Stimulated activated effector memory CD8-positive, alpha-beta T cell treated with anti-CD3 and anti-CD28 coated beads, Interleukin-12 subunit alpha, Interleukin-12 subunit beta, amount 100 ng/mL, for 72 hours (primary cell): ENCODE data around the gene AGAP1.

Experiments
- ATAC-seq: fragments of 150-1000 bp; cut with Tn5 transposase; 2 replicates; pipeline ENCODE4 v1.10.0; 2021
- DNase-seq, 2 donors: peaks; one replicate each; pipeline ENCODE4 v3.0.0; 2021 to 2022; ENCODE audit warnings: low spot score in 2 of 2
- H3K27ac Mint-ChIP-seq: one replicate; pipeline ENCODE4 v1.8.0; 2022; ENCODE audit warnings: mild to moderate bottlenecking, mixed read lengths
- H3K36me3 Mint-ChIP-seq: one replicate; pipeline ENCODE4 v1.8.0; 2022; ENCODE audit warnings: mild to moderate bottlenecking, mixed read lengths
- H3K4me1 Mint-ChIP-seq: one replicate; pipeline ENCODE4 v1.8.0; 2022; ENCODE audit warnings: mixed read lengths
- H3K4me3 Mint-ChIP-seq: one replicate; pipeline ENCODE4 v1.8.0; 2022; ENCODE audit warnings: mild to moderate bottlenecking, mixed read lengths
- H3K9me3 Mint-ChIP-seq: one replicate; pipeline ENCODE4 v1.8.0; 2022; ENCODE audit warnings: mixed read lengths

Gene AGAP1

DNA sequence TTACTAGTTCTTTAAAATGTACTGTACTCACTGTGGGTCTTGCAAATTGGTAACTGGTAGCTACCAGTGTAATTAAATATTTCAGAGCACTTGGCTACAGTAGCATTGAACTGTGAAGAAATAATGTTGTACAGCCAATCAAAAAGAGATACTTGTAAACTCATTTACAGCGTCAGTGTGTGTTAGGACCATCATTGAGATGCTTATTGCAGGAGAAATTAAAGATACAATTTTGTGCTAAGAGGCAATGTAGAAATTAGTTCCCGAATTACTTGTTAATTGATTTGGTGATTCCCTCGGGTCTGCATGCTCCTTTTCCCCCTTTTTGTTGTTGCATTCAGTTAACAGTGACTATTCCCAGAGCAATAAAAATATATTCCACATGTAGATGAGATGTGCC lies 330.5 kb downstream of the AGAP1 start:
- no peak overlapping the region for H3K4me3 Mint-ChIP-seq
- peaks cover 8% of the 10 kb centered on the region for H3K36me3 Mint-ChIP-seq
- ATAC-seq (no peak), DNase-seq (no peak)
- H3K27ac Mint-ChIP-seq: no peak overlapping the region
- no peaks in the 10 kb centered on the region for H3K4me1 Mint-ChIP-seq
- H3K9me3 Mint-ChIP-seq: peaks cover 3% of the 10 kb centered on the region

DNA sequence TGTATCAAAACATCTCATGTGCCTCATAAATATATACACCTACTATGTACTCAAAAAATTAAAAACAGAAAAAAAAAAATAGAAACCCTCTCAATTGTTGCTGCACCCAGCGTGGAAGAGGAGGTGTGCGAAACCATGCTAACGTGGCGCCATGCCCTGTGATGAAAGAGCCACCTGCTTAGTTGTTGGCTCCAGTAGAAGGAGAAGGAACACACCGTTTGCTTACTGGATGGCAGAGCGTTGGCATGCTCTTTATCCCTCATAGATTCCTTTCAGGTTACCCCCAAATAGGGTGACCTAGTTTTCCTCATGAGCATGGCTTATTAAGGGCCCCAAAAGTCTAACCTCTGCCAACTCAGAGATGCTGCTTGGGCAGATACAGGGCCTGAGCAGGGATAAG lies 332.1 kb downstream of the AGAP1 start:
- Mint-ChIP-seq H3K4me1 (no peaks in the 10 kb centered on the region), H3K9me3 (peaks cover 3% of the 10 kb centered on the region), H3K4me3 (no peak overlapping the region), H3K27ac (no peak overlapping the region), H3K36me3 (peaks cover 8% of the 10 kb centered on the region)
- no peak for ATAC-seq
- no peak for DNase-seq

DNA sequence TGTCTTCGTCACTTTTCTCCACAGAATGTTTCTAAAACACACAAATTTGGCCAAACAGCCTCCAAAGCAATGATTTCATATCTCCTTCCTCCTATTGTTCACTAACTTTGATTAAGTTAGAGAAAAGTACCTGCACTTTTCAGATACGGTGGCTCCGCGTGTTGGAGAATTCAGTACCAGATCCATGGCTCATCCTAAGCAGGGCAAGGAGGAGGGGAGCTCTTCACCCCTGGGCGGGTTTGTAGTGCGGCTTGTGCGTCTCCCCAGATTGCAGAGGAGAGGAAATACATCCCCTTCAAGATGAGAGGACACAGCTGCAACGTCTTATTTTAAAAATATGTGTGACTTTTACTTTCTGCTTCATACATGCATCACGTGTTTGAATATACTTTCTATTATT lies 333.0 kb downstream of the AGAP1 start:
- H3K36me3 Mint-ChIP-seq: peaks cover 8% of the 10 kb centered on the region
- peaks cover 3% of the 10 kb centered on the region for H3K9me3 Mint-ChIP-seq
- ATAC-seq (no peak), DNase-seq (no peak)
- H3K27ac Mint-ChIP-seq: no peak overlapping the region
- no peak overlapping the region for H3K4me3 Mint-ChIP-seq
- H3K4me1 Mint-ChIP-seq: no peaks in the 10 kb centered on the region

DNA sequence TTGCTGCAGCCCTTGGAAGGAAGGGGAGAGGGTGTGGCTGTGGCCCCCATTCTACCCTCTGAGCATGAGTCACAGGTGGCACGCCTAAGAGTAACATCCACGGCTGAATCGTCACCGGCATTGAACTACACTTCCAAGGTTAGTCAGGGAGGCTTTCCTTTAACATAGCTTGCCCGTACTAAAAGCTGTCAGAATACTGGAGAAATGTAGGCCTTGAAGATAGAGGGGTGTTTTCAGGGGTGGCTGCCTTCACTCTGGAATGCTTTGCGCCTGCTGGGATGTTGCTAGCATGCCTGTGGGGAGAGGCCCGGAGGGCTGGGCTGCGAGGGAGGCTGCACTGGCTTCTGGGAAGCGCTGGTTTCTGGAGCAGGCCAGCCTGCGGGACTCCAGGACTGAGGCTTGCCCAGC lies 333.7 kb downstream of the AGAP1 start:
- ATAC-seq (no peak), DNase-seq (no peak)
- no peaks in the 10 kb centered on the region for H3K9me3 Mint-ChIP-seq
- no peak overlapping the region for H3K4me3 Mint-ChIP-seq
- H3K4me1 Mint-ChIP-seq: no peaks in the 10 kb centered on the region
- H3K27ac Mint-ChIP-seq: no peak overlapping the region
- H3K36me3 Mint-ChIP-seq: peaks cover 8% of the 10 kb centered on the region

DNA sequence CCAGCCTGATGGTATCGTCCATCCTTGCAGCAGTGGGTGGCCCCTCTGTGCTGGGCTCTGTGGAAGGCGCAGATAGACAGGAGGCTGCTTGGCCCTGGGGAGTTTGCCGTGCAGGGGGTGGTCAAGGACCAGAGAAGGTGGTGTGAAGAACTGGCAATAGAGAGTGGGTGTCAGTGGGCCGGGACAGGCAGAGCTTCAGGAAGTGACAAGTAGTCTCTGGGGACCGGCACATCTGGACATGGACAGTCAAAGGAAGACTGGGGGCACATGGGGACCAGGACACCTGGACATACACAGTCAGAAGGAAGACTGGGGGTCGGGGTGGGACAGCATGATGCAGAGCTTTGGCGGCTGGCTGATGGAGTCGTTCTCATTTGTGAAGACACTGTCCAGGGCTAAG lies 335.9 kb downstream of the AGAP1 start:
- H3K27ac Mint-ChIP-seq: no peak overlapping the region
- H3K9me3 Mint-ChIP-seq: no peaks in the 10 kb centered on the region
- H3K36me3 Mint-ChIP-seq: peaks cover 8% of the 10 kb centered on the region
- ATAC-seq (no peak), DNase-seq (no peak)
- no peak overlapping the region for H3K4me3 Mint-ChIP-seq
- H3K4me1 Mint-ChIP-seq: no peaks in the 10 kb centered on the region

DNA sequence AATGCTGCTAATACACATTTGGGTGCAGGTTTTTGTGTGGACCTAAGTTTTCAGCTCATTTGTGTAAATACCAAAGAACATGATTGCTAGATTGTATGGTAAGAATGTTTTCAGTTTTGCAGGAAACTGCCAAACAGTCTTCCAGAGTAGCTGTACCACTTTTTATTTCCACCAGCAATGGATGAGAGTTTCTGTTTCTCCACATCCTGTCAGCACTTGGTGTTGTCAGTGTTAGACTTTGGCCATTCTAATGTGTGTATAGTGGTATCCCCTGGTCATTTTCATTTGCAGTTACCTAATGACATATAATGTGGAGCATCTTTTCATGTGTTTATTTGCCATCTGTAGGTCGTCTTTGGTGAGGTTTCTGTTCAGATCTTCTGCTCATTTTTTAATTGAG lies 337.9 kb downstream of the AGAP1 start:
- Mint-ChIP-seq H3K9me3 (no peaks in the 10 kb centered on the region), H3K36me3 (peaks cover 8% of the 10 kb centered on the region), H3K4me1 (no peaks in the 10 kb centered on the region), H3K4me3 (no peak overlapping the region), H3K27ac (no peak overlapping the region)
- no peak for ATAC-seq
- no peak for DNase-seq

DNA sequence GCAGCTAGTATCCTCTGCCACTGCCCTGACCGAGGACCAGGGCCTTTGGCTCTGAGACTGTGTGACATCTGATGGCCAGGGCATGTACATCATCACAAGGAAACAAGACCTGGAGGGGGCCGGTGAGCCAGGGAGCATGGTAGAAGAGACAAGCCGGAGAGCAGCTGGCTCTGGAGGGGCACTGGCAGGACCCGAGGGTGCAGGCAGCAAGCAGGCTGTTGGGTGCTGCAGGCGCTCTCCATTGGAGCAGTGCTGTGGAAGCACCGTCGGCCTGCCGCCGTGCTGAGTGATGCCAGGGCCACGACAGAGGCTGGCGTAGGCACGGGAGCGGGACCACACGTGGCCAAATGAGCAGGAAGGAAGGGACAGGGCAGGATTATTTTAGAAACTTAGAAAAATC lies 339.1 kb downstream of the AGAP1 start:
- Mint-ChIP-seq H3K4me3 (no peak overlapping the region), H3K4me1 (no peaks in the 10 kb centered on the region), H3K27ac (no peak overlapping the region), H3K36me3 (no peaks in the 10 kb centered on the region), H3K9me3 (no peaks in the 10 kb centered on the region)
- DNase-seq: no peak
- ATAC-seq: no peak

DNA sequence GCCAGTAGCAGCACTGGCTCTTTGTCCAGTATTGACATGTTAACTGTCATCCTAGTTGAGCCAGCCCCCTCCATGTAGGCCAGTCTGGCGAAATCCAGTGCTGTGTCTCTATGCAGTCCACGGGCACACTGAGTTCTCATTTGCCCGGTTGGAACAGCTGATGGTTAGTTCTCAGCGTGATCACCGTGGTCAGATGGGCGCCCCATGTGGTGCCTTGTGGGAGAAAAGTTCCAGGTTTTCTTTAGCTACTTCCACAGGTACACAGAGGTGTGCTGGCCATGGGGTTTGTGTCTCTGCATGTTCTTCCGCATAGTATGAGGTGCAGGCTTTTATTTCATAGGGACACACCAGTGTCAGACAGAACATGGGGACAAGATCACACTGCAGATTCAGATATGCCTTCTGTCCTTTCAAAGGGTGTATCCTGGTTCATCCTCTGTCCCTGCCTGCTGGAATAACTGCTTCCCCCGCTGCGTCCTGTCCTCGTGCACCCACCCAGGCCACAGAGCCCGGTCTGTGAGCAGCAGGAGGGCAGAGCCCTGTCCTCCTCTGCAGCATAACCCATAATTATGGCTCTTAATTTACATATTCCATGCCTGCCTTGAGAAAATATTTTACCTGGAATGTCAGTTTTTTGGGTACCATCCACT lies 340.3 kb downstream of the AGAP1 start:
- no peak overlapping the region for H3K27ac Mint-ChIP-seq
- no peak for ATAC-seq
- no peaks in the 10 kb centered on the region for H3K4me1 Mint-ChIP-seq
- no peaks in the 10 kb centered on the region for H3K36me3 Mint-ChIP-seq
- no peak for DNase-seq
- H3K9me3 Mint-ChIP-seq: no peaks in the 10 kb centered on the region
- no peak overlapping the region for H3K4me3 Mint-ChIP-seq

DNA sequence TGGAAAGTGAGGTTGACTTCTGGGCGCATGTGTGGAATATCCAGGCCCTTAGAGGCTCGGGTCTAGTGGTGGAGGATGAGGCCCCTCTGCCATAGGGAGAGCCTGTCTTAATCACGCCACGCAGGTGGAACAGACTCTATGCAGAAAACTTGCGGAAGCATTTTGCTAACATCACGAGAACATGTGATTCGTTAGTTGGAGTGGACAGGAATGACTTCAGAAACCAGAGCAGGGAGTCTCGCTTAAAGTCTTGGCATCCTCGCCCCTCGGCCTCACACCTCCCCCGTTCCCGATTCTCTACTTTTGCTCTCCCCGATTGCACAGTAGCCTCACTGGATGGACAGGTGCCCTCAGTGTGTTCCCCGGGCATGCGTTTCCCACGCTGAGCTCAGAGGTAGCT lies 340.9 kb downstream of the AGAP1 start:
- Mint-ChIP-seq H3K27ac (no peak overlapping the region), H3K36me3 (no peaks in the 10 kb centered on the region), H3K4me3 (no peak overlapping the region), H3K4me1 (no peaks in the 10 kb centered on the region), H3K9me3 (no peaks in the 10 kb centered on the region)
- ATAC-seq (no peak), DNase-seq (no peak)

DNA sequence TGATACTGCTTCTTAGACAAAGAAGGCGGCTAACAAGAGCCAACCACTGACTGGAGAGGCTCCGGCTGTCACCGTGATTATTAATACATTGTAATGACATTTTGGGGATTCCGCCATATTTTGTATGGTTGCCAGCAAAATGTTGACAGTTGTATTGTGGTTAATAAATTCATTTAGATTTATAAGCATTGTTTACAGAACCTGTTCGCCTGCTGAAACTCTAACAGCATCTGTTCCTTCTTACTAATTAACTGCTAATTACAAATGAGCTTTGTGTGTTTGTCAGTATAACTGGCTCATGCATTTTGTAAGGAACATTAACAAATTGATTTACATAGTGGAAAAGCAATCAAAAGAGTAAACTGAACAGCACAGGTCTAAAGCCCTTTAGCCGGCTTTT lies 342.0 kb downstream of the AGAP1 start:
- H3K36me3 Mint-ChIP-seq: no peaks in the 10 kb centered on the region
- ATAC-seq (no peak), DNase-seq (no peak)
- H3K4me1 Mint-ChIP-seq: peaks cover 5% of the 10 kb centered on the region
- H3K27ac Mint-ChIP-seq: no peak overlapping the region
- no peak overlapping the region for H3K4me3 Mint-ChIP-seq
- H3K9me3 Mint-ChIP-seq: no peaks in the 10 kb centered on the region

DNA sequence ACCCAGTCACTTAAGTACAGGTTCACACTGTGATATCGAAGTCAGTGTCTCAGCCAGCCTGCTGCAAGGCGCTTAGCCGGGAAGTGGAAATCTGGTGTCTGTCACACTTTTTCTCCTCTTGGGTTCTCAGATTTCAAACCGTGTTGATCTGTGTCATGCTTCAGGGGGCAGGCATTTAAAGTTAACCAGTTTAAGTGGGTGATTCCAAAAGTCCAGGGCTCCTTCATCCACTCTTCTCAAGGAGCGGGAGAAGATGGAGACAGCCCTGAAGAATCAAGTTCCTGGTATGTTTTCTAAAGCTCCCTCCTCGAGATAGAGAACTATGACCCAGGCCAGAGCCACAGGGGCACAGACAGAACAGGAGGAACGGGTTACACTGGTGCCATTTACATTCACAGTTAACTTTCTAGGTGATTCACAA lies 342.7 kb downstream of the AGAP1 start:
- peak overlapping the region; percentile 33 for H3K27ac Mint-ChIP-seq
- ATAC-seq: no peak
- H3K4me3 Mint-ChIP-seq: no peak overlapping the region
- peaks cover 5% of the 10 kb centered on the region for H3K4me1 Mint-ChIP-seq
- no peak for DNase-seq
- no peaks in the 10 kb centered on the region for H3K9me3 Mint-ChIP-seq
- H3K36me3 Mint-ChIP-seq: no peaks in the 10 kb centered on the region

DNA sequence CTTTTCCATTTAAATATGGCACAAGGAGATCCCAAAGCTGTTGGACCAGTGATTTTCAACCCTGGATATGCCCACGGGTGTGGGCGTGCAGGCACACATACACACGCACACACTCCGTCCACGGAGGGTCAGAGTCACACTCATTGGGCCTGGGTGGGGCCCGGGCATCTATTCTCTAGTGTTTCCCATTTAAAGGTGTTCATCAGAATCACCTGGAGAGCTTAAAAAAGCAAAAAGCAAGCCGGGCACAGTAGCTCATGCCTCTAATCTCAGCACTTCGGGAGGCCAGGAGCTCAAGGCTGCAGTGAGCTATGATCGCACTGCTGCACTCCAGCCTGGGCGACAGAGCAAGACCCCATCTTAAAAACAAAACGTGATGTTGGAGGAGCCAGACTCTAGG lies 345.4 kb downstream of the AGAP1 start:
- DNase-seq (no peak), ATAC-seq (no peak)
- Mint-ChIP-seq H3K4me3 (no peak overlapping the region), H3K27ac (no peak overlapping the region), H3K4me1 (peaks cover 18% of the 10 kb centered on the region), H3K9me3 (no peaks in the 10 kb centered on the region), H3K36me3 (no peaks in the 10 kb centered on the region)

DNA sequence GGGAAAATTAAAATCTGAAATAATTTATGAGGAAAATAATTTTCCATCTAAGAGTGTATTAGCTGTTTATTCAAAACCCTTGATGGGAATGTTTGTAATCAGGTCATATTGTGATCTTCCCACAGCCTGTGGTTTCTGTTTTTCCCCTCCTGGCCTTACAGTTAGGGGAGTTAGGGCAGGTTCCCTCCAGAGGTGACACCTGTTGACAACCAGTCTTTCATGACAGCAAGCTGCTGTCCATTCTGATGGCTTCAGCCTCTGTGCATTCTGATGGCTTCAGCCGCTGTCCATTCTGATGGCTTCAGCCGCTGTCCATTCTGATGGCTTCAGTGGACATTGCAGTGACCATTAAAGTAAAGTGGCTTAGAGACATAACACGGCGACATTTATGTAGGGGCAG lies 346.1 kb downstream of the AGAP1 start:
- H3K27ac Mint-ChIP-seq: no peak overlapping the region
- H3K9me3 Mint-ChIP-seq: no peaks in the 10 kb centered on the region
- no peaks in the 10 kb centered on the region for H3K36me3 Mint-ChIP-seq
- no peak overlapping the region for H3K4me3 Mint-ChIP-seq
- ATAC-seq: no peak
- no peak for DNase-seq
- H3K4me1 Mint-ChIP-seq: peaks cover 25% of the 10 kb centered on the region

DNA sequence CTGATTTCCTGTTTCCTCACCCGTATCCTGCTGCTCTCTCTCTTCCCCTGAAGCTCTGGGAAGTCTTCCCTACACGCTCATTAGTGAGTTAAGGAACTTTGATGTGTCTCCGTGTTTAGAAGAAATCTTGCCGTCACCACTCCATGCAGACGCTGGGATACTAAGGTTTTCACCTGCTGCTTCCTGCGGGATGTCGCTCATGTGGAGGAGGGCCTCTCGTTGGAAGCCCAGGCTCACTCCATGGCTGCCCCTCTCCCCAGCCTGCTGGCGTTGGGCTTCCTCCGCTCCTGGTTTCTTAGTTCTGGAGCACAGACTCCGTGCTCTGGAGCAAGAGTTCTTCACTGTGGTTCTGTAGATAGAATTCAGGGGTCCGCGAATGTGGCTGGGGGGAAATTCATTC lies 348.0 kb downstream of the AGAP1 start:
- no peak overlapping the region for H3K4me3 Mint-ChIP-seq
- DNase-seq (no peak), ATAC-seq (no peak)
- H3K27ac Mint-ChIP-seq: peak overlapping the region; percentile 30
- peaks cover 25% of the 10 kb centered on the region for H3K4me1 Mint-ChIP-seq
- H3K36me3 Mint-ChIP-seq: no peaks in the 10 kb centered on the region
- no peaks in the 10 kb centered on the region for H3K9me3 Mint-ChIP-seq

DNA sequence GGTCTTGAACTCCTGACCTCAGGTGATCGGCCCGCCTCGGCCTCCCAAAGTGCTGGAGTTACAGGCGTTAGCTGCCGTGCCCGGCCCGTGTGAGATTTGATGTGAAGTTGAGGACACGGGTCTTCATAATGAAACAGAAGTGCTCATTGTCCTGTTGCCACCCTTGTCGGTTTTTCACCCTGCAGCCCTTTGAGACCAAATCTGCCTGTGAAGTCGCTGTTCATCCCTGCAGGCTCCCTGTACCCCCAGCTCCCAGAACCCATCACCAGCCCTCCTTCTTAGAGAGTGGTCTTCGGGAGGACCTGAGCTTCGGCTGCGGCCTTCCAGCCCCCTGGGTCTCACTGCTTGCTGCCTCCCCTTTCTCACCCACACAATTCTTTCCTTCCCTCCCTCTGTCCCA lies 349.1 kb downstream of the AGAP1 start:
- Mint-ChIP-seq H3K27ac (no peak overlapping the region), H3K36me3 (no peaks in the 10 kb centered on the region), H3K4me1 (peaks cover 25% of the 10 kb centered on the region), H3K9me3 (no peaks in the 10 kb centered on the region), H3K4me3 (no peak overlapping the region)
- DNase-seq (no peak), ATAC-seq (no peak)

DNA sequence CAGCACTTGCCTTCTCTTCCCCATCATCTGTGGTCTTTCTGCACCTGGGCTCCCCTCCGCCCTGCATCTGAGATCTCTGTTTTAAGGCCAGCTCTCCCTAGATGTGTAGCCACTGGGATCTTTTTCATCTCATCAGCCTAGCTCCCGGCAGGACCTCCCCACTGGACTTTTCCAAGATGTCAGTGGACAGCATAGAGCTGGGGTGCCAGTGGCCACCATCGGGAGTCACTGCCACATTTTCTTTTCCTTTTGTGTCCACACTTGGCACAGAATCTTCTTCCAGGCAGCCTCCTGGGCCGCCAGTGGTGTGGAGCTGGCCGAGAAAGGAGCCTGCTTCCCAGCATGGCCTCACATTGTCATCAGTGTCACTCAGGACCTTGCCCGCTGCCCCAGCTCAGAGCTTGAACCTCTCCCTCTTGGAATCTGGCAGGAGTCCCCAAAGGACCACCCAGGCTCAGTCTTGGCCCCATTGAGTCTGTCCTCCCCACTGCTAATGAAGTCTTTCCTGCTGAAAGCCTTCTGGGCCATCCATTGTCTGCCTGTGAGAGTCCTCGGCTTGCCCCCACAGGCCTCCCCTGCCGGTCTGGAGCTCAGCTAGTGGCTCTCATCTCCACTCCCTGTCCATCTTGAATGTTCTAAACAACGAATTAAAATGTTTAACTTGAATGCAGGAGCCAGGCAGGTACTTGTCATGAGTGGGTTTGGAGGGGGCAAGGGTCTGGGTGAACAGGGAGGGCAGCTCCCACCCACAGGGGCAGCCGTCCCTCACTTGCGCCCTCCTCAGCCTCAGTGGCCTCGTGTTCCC lies 349.9 kb downstream of the AGAP1 start:
- Mint-ChIP-seq H3K36me3 (no peaks in the 10 kb centered on the region), H3K9me3 (no peaks in the 10 kb centered on the region), H3K4me1 (peaks cover 25% of the 10 kb centered on the region), H3K27ac (no peak overlapping the region), H3K4me3 (no peak overlapping the region)
- DNase-seq: no peak
- no peak for ATAC-seq
